Liver (tissue), 9 donors: Measurements from ENCODE around the gene MRPL49. TPM values are rescaled to one million over a fixed set of nuclear protein-coding genes. Genes with fewer than 3 reads are reported as not detected.

Experiments
- DNase-seq: peaks from one replicate; pipeline ENCODE4 v3.0.0-alpha.2; 2017; ENCODE audit warnings: low spot score
- H3K27ac ChIP-seq, 2 donors: one replicate each; pipeline ENCODE4 v1.7.0; 2013; ENCODE audit warnings: inconsistent platforms in 2 of 2, low read length in 2 of 2, control low read depth in 1 of 2, low read depth in 1 of 2, mild to moderate bottlenecking in 1 of 2
- H3K27me3 ChIP-seq, 4 donors: one replicate each; pipeline versions ENCODE4 v1.6.1 to v1.7.0; 2013; ENCODE audit warnings: low read length in 3 of 4, inconsistent platforms in 1 of 4, mild to moderate bottlenecking in 1 of 4, moderate library complexity in 1 of 4; ENCODE audit not compliant: control insufficient read depth in 4 of 4, insufficient read depth in 4 of 4
- H3K36me3 ChIP-seq, 4 donors: one replicate each; pipeline versions ENCODE4 v1.6.1 to v1.7.0; 2013; ENCODE audit warnings: low read length in 3 of 4, mild to moderate bottlenecking in 3 of 4, low read depth in 1 of 4, moderate library complexity in 1 of 4; ENCODE audit not compliant: control insufficient read depth in 4 of 4, insufficient read depth in 3 of 4
- H3K4me1 ChIP-seq, 4 donors: one replicate each; pipeline versions ENCODE4 v1.6.1 to v1.7.0; 2013; ENCODE audit warnings: low read length in 3 of 4, mild to moderate bottlenecking in 3 of 4, moderate library complexity in 1 of 4; ENCODE audit not compliant: control insufficient read depth in 4 of 4, insufficient read depth in 4 of 4
- H3K4me3 ChIP-seq, 3 donors: one replicate each; pipeline versions ENCODE4 v1.6.1 to v1.7.0; 2013; ENCODE audit warnings: low read length in 3 of 3, control low read depth in 1 of 3, low read depth in 1 of 3, mild to moderate bottlenecking in 1 of 3
- H3K9ac ChIP-seq, 2 donors: one replicate each; pipeline ENCODE4 v1.7.0; 2013; ENCODE audit warnings: low read length in 2 of 2, mild to moderate bottlenecking in 2 of 2, moderate library complexity in 2 of 2, control low read depth in 1 of 2, low read depth in 1 of 2
- H3K9me3 ChIP-seq, 4 donors: one replicate each; pipeline versions ENCODE4 v1.6.1 to v1.7.0; 2013; ENCODE audit warnings: low read length in 3 of 4; ENCODE audit not compliant: control insufficient read depth in 4 of 4
- EGR1 ChIP-seq, 2 donors: IDR thresholded peaks; 2 replicates each; pipeline ENCODE4 v1.6.1; 2016 to 2018; ENCODE audit warnings: antibody characterized with exemption in 2 of 2, low read depth in 2 of 2
- FOXA1 ChIP-seq: IDR thresholded peaks from 2 replicates; pipeline ENCODE4 v1.6.1; 2016; ENCODE audit warnings: antibody characterized with exemption
- FOXA2 ChIP-seq: IDR thresholded peaks from 2 replicates; pipeline ENCODE4 v1.6.1; 2016; ENCODE audit warnings: antibody characterized with exemption
- GABPA ChIP-seq, 2 donors: IDR thresholded peaks in 1 of 2; conservative IDR thresholded peaks in 1 of 2; 2 replicates each; pipeline ENCODE4 v1.6.1; 2016; ENCODE audit warnings: antibody characterized with exemption in 2 of 2, mild to moderate bottlenecking in 1 of 2, moderate library complexity in 1 of 2
- HNF4A ChIP-seq, 2 donors: conservative IDR thresholded peaks; 2 replicates each; pipeline ENCODE4 v1.6.1; 2016; ENCODE audit warnings: antibody characterized with exemption in 2 of 2, mild to moderate bottlenecking in 2 of 2
- HNF4G ChIP-seq: IDR thresholded peaks from 2 replicates; pipeline ENCODE4 v1.6.1; 2016; ENCODE audit warnings: antibody characterized with exemption
- JUND ChIP-seq, 2 donors: IDR thresholded peaks; 2 replicates each; pipeline ENCODE4 v1.6.1; 2016; ENCODE audit warnings: antibody characterized with exemption in 2 of 2
- NR2F2 ChIP-seq: IDR thresholded peaks from 2 replicates; pipeline ENCODE4 v1.6.1; 2016; ENCODE audit warnings: antibody characterized with exemption
- RAD21 ChIP-seq, 2 donors: IDR thresholded peaks; 2 replicates each; pipeline ENCODE4 v1.6.1; 2016; ENCODE audit warnings: antibody characterized with exemption in 2 of 2, mild to moderate bottlenecking in 2 of 2
- RXRA ChIP-seq, 2 donors: IDR thresholded peaks; 2 replicates each; pipeline ENCODE4 v1.6.1; 2017 to 2018; ENCODE audit warnings: antibody characterized with exemption in 2 of 2, mild to moderate bottlenecking in 1 of 2
- SP1 ChIP-seq: IDR thresholded peaks from 2 replicates; pipeline ENCODE4 v1.6.1; 2018; ENCODE audit warnings: antibody characterized with exemption, mild to moderate bottlenecking
- TAF1 ChIP-seq: conservative IDR thresholded peaks from 2 replicates; pipeline ENCODE4 v1.6.1; 2016; ENCODE audit warnings: antibody characterized with exemption, mild to moderate bottlenecking
- YY1 ChIP-seq: IDR thresholded peaks from 2 replicates; pipeline ENCODE4 v1.6.1; 2016; ENCODE audit warnings: antibody characterized with exemption, mild to moderate bottlenecking
- WGBS: extraction: QIAGEN DNeasy Blood & Tissue Kit; methylation state at CpG from one replicate; pipeline ENCODE4 v1.1.7; 2013; 5-methylcytosine and 5-hydroxymethylcytosine counted together
- polyA plus RNA-seq, 2 donors: library from polyadenylated mRNA; stranded (reverse) in 1 of 2; unstranded in 1 of 2; fragments of 200-250 nt in 1 of 2; fragments of >200 nt in 1 of 2; fragmentation: Nextera tagmentation in 1 of 2; extraction: Ambion mirVana in 1 of 2; gene quantifications; one replicate each; pipeline versions ENCODE4 v1.2.1 to v1.2.3, GENCODE V29; 2013 to 2015
- total RNA-seq, 2 donors: library from RNA; depleted of rRNA; stranded (reverse); fragments of >200 nt; gene quantifications; one replicate each; pipeline ENCODE4 v1.2.3, GENCODE V29; 2014
- TF ChIP-seq, protein P1 (sequence below): IDR thresholded peaks from 2 replicates; pipeline ENCODE4 v1.6.1; 2016; ENCODE audit warnings: antibody characterized with exemption
- TF ChIP-seq, protein P2 (sequence below): IDR thresholded peaks from 2 replicates; pipeline ENCODE4 v1.6.1; 2016; ENCODE audit warnings: antibody characterized with exemption, mild to moderate bottlenecking
- TF ChIP-seq, protein P3 (sequence below): fragments of 150-350 bp; IDR thresholded peaks from 2 replicates; pipeline ENCODE4 v1.5.1; 2017; ENCODE audit warnings: improper control_type of control experiment, low read depth, low read length; ENCODE audit not compliant: missing input control
- TF ChIP-seq, protein P4 (sequence below): IDR thresholded peaks from 2 replicates; pipeline ENCODE4 v1.6.1; 2016; ENCODE audit warnings: antibody characterized with exemption
- donor health status: healthy.
- donor health status: healthy.
- donor health status: healthy.
- donor health status: healthy.
- donor health status: healthy.

MRPL49 gene
- total and polyA plus RNA-seq, 4 donors, result 31.1 to 47.2 (median 35.4) TPM

DNA sequence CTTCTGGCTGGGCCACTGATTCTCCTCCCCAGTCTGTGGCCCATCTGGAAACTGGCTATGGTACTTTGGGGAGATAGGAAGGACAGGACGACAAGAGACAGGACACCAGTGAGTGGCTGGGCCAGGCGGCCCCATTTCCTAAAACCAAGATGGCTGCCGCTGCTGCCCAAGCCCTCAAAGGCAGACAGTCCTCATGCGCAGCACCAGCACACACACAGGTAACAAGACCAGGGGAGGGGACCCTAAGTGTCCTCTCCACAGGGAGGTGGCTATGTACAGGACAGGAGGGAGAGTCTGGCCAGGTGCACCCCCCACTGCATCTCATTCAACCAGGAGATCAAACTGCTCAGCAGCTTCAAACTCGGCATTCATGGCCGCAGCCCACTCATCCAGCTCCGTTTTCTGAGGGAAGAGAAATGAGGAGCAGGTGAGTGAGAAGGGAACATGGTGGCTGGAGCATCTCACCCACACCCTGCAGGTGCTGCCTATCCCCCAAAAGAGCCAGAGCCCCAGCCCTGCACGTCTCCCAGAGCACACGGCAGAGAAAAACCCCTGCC is 43.3 kb upstream of the MRPL49 start (continued):
- TF ChIP-seq, protein P1, sequence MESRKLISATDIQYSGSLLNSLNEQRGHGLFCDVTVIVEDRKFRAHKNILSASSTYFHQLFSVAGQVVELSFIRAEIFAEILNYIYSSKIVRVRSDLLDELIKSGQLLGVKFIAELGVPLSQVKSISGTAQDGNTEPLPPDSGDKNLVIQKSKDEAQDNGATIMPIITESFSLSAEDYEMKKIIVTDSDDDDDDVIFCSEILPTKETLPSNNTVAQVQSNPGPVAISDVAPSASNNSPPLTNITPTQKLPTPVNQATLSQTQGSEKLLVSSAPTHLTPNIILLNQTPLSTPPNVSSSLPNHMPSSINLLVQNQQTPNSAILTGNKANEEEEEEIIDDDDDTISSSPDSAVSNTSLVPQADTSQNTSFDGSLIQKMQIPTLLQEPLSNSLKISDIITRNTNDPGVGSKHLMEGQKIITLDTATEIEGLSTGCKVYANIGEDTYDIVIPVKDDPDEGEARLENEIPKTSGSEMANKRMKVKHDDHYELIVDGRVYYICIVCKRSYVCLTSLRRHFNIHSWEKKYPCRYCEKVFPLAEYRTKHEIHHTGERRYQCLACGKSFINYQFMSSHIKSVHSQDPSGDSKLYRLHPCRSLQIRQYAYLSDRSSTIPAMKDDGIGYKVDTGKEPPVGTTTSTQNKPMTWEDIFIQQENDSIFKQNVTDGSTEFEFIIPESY, result no peak
- TF ChIP-seq FOXA2 (no peak), SP1 (no peak), TAF1 (no peak), FOXA1 (no peak)

DNA sequence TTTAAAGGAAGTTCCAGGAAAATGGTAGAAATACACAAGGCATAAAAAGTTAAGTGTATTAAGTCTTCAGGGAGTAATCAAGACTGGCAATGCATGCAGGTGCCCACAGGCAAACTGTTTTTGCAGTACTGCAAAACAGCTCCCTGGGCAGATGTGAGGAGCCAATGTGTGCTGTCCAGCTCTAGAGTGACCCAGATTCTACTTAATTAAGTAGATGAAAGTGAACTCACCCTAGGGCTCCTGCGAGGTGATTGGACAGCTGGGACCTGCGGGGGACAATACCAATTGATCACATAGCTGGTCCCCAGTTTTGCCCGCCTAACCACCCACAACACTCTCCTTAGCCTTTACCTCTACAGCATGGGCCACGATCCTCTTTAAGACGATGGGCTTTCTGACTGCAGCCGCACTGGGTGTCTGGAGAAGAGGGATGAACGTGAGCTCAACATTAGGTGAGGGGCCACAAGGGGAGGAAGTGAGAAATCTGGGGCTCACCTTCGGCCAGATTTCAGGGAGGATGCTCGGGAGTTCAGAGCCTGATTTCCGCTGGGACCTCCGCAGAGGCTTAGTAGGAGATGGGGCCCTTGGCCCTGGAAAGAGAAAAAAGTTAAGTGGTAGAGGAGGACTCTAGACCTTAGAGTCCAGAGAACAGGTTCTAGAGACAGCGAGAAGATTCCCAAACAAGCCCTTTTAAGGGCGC is 38.8 kb upstream of the MRPL49 start:
- Histone ChIP-seq H3K4me3 (peak overlapping the region; percentile 75 to 96 (median 80)), H3K36me3 (peaks cover 3 to 26% (median 4%) of the 10 kb centered on the region in 4 donors), H3K27ac (no peak overlapping the region), H3K9ac (peak overlapping the region in 1 of 2 donors; percentile 69), H3K4me1 (peaks cover 10 to 23% (median 18%) of the 10 kb centered on the region in 4 donors), H3K9me3 (no peaks in the 10 kb centered on the region), H3K27me3 (no peaks in the 10 kb centered on the region)
- no peak for DNase-seq
- WGBS, result 7% methylated on average over 13 of the region's 13 CpGs
- TF ChIP-seq SP1 (no peak), FOXA2 (no peak)

DNA sequence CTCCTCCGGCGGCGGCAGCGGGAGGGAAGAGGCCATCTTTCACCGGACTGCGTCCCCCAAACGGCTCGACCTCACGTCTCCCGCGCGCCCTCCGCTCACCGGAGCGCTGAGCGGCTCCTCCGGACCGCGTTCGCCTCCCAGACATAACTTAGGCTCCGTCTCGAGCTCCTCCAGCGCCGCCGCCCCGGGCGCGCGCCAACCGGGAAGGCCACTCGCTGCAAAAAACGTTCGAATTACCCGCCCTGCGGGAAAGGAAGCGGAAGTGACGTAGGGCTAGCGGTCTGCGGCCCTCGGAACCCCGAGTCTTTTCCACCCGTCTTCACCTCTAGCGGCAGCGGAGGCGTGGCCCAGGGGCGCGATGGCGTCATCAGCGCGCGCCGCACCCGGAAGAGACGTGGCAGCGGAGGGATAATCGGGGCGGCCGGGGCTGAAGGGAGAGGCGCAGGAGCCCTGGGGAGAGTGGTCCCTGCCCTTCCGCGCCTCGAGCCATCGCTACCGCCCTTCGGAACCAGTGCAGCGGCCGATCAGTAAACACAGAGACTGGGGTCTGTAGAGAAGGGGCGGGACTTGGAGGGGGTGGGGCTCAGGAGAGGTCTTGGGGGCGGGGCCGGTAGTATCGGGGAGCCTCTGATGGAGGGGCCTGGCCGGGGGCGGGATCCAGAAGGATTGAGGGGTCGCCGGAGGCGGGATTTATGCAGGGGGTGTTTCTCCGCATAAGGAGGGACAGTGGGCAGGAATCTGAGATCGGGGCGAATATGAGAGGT is 38.1 kb upstream of the MRPL49 start, which contains the start of the genes CDCA5 and ZFPL1:
Gene CDCA5, minus strand, starts transcription at position 207 of the 764 bp plus-strand sequence. Its CDS starts 62 bp downstream, at position 145.
Gene ZFPL1, plus strand, starts transcription at position 389 of the 764 bp plus-strand sequence. CDS start 477 bp downstream, outside the sequence.
- H3K27me3 ChIP-seq, result no peaks in the 10 kb centered on the region
- WGBS, result under 1% methylated on average over 79 of the region's 79 CpGs

More for the DNA sequence above, 38.1 kb upstream of the MRPL49 start, which contains the start of the genes CDCA5 and ZFPL1:
- TF ChIP-seq JUND (IDR thresholded peaks at IDR 0.05) (peak in 1 of 2 donors; percentile 41), YY1 (peak; percentile 83), SP1 (peak; percentile 84), RAD21 (IDR thresholded peaks at IDR 0.05) (peak in 1 of 2 donors; percentile 44), HNF4G (no peak), NR2F2 (peak; percentile 49), FOXA2 (no peak), FOXA1 (peak; percentile 21), EGR1 (IDR thresholded peaks at IDR 0.05; ENCODE audit: low read depth in 2 of 2) (peak; percentile 55 to 90), TAF1 (no peak), HNF4A (conservative IDR thresholded peaks at IDR 0.05) (no peak), RXRA (IDR thresholded peaks at IDR 0.05) (peak; percentile 39 to 42), GABPA (IDR thresholded peaks at IDR 0.05 in 1 of 2, conservative IDR thresholded peaks at IDR 0.05 in 1 of 2) (peak; percentile 93 to 99)
- TF ChIP-seq, protein P2, sequence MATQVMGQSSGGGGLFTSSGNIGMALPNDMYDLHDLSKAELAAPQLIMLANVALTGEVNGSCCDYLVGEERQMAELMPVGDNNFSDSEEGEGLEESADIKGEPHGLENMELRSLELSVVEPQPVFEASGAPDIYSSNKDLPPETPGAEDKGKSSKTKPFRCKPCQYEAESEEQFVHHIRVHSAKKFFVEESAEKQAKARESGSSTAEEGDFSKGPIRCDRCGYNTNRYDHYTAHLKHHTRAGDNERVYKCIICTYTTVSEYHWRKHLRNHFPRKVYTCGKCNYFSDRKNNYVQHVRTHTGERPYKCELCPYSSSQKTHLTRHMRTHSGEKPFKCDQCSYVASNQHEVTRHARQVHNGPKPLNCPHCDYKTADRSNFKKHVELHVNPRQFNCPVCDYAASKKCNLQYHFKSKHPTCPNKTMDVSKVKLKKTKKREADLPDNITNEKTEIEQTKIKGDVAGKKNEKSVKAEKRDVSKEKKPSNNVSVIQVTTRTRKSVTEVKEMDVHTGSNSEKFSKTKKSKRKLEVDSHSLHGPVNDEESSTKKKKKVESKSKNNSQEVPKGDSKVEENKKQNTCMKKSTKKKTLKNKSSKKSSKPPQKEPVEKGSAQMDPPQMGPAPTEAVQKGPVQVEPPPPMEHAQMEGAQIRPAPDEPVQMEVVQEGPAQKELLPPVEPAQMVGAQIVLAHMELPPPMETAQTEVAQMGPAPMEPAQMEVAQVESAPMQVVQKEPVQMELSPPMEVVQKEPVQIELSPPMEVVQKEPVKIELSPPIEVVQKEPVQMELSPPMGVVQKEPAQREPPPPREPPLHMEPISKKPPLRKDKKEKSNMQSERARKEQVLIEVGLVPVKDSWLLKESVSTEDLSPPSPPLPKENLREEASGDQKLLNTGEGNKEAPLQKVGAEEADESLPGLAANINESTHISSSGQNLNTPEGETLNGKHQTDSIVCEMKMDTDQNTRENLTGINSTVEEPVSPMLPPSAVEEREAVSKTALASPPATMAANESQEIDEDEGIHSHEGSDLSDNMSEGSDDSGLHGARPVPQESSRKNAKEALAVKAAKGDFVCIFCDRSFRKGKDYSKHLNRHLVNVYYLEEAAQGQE, result peak; percentile 39
- TF ChIP-seq, protein P3, sequence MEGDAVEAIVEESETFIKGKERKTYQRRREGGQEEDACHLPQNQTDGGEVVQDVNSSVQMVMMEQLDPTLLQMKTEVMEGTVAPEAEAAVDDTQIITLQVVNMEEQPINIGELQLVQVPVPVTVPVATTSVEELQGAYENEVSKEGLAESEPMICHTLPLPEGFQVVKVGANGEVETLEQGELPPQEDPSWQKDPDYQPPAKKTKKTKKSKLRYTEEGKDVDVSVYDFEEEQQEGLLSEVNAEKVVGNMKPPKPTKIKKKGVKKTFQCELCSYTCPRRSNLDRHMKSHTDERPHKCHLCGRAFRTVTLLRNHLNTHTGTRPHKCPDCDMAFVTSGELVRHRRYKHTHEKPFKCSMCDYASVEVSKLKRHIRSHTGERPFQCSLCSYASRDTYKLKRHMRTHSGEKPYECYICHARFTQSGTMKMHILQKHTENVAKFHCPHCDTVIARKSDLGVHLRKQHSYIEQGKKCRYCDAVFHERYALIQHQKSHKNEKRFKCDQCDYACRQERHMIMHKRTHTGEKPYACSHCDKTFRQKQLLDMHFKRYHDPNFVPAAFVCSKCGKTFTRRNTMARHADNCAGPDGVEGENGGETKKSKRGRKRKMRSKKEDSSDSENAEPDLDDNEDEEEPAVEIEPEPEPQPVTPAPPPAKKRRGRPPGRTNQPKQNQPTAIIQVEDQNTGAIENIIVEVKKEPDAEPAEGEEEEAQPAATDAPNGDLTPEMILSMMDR, result no peak
- TF ChIP-seq, protein P1, result peak; percentile 81
- TF ChIP-seq, protein P4, sequence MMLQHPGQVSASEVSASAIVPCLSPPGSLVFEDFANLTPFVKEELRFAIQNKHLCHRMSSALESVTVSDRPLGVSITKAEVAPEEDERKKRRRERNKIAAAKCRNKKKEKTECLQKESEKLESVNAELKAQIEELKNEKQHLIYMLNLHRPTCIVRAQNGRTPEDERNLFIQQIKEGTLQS, result peak; percentile 44
- Histone ChIP-seq H3K36me3 (peaks cover 5 to 32% (median 10%) of the 10 kb centered on the region in 4 donors), H3K9me3 (no peaks in the 10 kb centered on the region), H3K4me3 (peak within 1 kb of the TSS; percentile 75 to 96 (median 80)), H3K4me1 (peaks cover 10 to 23% (median 18%) of the 10 kb centered on the region in 4 donors), H3K27ac (peak within 1 kb of the TSS; percentile 80 to 89), H3K9ac (peak within 1 kb of the TSS; percentile 79 to 91)
- DNase-seq, result peak; percentile 96
